Measurements from ENCODE around the gene FKBP4.

GRCh38 chr12:2804393-2805142 is 9.8 kb downstream of the FKBP4 start:
- no peak for TF ChIP-seq CTCF (IDR thresholded peaks at IDR 0.05)
- TF ChIP-seq POLR2A (IDR thresholded peaks at IDR 0.05): no peak

All from adrenal gland (tissue), 5 donors.